ENCODE results near the gene DNAJC19.

GRCh38 chr3:180980611-180981010, 8.9 kb downstream of the DNAJC19 start:
- TF ChIP-seq POLR2A (IDR thresholded peaks at IDR 0.05), result no peak
- TF ChIP-seq, protein P1, sequence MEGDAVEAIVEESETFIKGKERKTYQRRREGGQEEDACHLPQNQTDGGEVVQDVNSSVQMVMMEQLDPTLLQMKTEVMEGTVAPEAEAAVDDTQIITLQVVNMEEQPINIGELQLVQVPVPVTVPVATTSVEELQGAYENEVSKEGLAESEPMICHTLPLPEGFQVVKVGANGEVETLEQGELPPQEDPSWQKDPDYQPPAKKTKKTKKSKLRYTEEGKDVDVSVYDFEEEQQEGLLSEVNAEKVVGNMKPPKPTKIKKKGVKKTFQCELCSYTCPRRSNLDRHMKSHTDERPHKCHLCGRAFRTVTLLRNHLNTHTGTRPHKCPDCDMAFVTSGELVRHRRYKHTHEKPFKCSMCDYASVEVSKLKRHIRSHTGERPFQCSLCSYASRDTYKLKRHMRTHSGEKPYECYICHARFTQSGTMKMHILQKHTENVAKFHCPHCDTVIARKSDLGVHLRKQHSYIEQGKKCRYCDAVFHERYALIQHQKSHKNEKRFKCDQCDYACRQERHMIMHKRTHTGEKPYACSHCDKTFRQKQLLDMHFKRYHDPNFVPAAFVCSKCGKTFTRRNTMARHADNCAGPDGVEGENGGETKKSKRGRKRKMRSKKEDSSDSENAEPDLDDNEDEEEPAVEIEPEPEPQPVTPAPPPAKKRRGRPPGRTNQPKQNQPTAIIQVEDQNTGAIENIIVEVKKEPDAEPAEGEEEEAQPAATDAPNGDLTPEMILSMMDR (IDR thresholded peaks at IDR 0.05), result no peak

All from adrenal gland (tissue), 5 donors.